NCI-H82 treated with DMSO at 0.1 percent for 48 hours (cell line): ENCODE data around the gene EFTUD2.

Experiments
- DNase-seq: peaks from one replicate; lab custom pipeline; 2025; ENCODE audit not compliant: unreplicated experiment; lab: John Stamatoyannopoulos, UW

EFTUD2 gene

GRCh38 chr17:44925731-44926697 lies 26.8 kb upstream of the EFTUD2 start:
- DNase-seq = no peak

GRCh38 chr17:44924107-44924544 lies 24.9 kb upstream of the EFTUD2 start:
- peak; percentile 57 for DNase-seq

- no peak for DNase-seq
These were observed 23.7 kb upstream of the EFTUD2 start for GRCh38 chr17:44922746-44923470.

GRCh38 chr17:44922136-44922535 lies 22.9 kb upstream of the EFTUD2 start:
- no peak for DNase-seq

GRCh38 chr17:44921122-44921882 lies 22.1 kb upstream of the EFTUD2 start:
- no peak for DNase-seq

GRCh38 chr17:44920565-44920940 lies 21.3 kb upstream of the EFTUD2 start:
- no peak for DNase-seq

GRCh38 chr17:44919885-44920564 lies 20.8 kb upstream of the EFTUD2 start:
- DNase-seq = peak; percentile 58

- DNase-seq = no peak
These were observed 20.2 kb upstream of the EFTUD2 start for GRCh38 chr17:44919411-44919810.

- no peak for DNase-seq
These were observed 18.8 kb upstream of the EFTUD2 start for GRCh38 chr17:44918006-44918405.

GRCh38 chr17:44917456-44917855 lies 18.2 kb upstream of the EFTUD2 start:
- DNase-seq = no peak

- DNase-seq = no peak
These were observed 17.6 kb upstream of the EFTUD2 start for GRCh38 chr17:44916781-44917241.

GRCh38 chr17:44915862-44916780 lies 16.9 kb upstream of the EFTUD2 start:
- no peak for DNase-seq

GRCh38 chr17:44915321-44915726 lies 16.1 kb upstream of the EFTUD2 start, which contains the start of gene GFAP:
GFAP (minus strand) TSS chr17:44915500; CDS start chr17:44915486, 14 bp downstream.
- DNase-seq = no peak

- no peak for DNase-seq
These were observed 15.5 kb upstream of the EFTUD2 start for GRCh38 chr17:44914698-44915271.

GRCh38 chr17:44914148-44914547 lies 14.9 kb upstream of the EFTUD2 start:
- no peak for DNase-seq

GRCh38 chr17:44913676-44914075 lies 14.4 kb upstream of the EFTUD2 start:
- DNase-seq = no peak

- DNase-seq = no peak
These were observed 13.7 kb upstream of the EFTUD2 start for GRCh38 chr17:44912763-44913544.
